HG03342 (cell line): ENCODE data around the gene NSMF.

Source experiments
- ATAC-seq: cut with Tn5 transposase; IDR thresholded peaks from one replicate; pipeline ENCODE4 v1.9.1; 2021; ENCODE audit warnings: mild to moderate bottlenecking, moderate library complexity; ENCODE audit not compliant: unreplicated experiment

NSMF gene, protein sequence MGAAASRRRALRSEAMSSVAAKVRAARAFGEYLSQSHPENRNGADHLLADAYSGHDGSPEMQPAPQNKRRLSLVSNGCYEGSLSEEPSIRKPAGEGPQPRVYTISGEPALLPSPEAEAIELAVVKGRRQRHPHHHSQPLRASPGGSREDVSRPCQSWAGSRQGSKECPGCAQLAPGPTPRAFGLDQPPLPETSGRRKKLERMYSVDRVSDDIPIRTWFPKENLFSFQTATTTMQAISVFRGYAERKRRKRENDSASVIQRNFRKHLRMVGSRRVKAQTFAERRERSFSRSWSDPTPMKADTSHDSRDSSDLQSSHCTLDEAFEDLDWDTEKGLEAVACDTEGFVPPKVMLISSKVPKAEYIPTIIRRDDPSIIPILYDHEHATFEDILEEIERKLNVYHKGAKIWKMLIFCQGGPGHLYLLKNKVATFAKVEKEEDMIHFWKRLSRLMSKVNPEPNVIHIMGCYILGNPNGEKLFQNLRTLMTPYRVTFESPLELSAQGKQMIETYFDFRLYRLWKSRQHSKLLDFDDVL

DNA sequence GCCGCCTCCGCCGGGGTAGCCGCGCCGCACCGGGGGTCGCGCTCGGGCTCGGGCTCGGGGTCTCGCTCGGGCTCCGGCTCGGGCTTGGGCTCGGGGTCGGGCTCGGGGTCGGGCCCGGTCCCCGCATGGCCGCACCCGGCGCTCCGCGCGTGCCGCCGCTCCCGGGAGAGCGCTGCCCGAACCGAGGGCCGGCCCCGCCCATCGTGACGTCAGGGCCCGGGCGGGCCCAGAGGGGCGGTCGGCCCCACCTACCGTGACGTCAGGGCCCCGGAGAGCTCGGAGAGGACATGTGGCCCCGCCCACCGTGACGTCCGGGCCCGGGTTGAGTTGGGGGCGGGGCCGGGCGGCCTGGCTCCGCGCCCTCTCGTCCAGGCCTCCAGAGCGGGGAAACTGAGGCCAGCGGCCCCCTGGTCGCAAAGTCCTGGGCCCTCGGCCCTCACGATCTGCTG is at the start of gene NSMF:
TSS of gene NSMF (minus strand) at position 183 of the 449 bp plus-strand sequence. CDS start 232 bp downstream, outside the sequence.
- ATAC-seq = peak; percentile 58

DNA sequence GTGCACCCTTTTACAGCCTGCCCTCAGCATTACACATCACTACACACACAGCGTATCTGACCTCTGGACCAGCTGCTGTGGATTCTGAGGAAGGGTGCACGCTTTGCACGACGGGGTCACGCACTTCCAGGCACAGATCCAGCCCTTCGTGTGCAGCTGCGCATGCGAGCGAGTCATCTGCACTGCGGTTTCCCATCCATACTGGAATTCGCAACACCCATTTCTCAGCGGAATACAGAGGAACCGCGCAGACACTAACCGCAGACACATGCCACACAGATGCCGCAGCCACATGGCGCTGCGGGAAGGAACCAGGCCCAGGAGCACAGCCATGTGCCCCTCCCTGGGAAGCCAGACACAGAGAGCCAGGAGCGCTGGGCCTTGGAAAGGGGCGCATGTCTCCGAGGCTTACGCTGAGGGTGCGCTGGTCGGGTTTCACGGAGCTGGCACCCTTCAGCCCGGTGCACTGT is 47.6 kb upstream of the NSMF start:
- ATAC-seq = no peak

GRCh38 chr9:137506274-137506673 is 47.1 kb upstream of the NSMF start:
- no peak for ATAC-seq

GRCh38 chr9:137505421-137506140 is 46.4 kb upstream of the NSMF start:
- ATAC-seq = no peak

DNA sequence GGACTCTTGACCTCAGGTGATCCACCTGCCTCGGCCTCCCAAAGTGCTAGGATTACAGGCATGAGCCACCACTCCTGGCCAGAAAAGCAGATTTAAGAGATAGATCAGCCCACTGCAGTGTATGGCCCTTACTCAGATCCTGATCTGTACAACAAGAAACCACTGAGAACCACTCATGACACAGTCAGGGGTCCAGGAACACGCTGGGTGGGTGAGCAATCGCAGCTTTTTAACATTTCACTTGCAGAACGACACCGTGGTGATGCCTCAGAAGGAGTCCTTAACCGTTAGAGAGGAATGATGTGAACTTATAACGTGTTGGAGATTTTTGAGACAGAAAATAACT is 45.3 kb upstream of the NSMF start:
- no peak for ATAC-seq

GRCh38 chr9:137502008-137502911 is 43.1 kb upstream of the NSMF start:
- no peak for ATAC-seq

- ATAC-seq = no peak
Observed at GRCh38 chr9:137501457-137501856, 42.3 kb upstream of the NSMF start.

- no peak for ATAC-seq
Observed at GRCh38 chr9:137500666-137501397, 41.7 kb upstream of the NSMF start.

DNA sequence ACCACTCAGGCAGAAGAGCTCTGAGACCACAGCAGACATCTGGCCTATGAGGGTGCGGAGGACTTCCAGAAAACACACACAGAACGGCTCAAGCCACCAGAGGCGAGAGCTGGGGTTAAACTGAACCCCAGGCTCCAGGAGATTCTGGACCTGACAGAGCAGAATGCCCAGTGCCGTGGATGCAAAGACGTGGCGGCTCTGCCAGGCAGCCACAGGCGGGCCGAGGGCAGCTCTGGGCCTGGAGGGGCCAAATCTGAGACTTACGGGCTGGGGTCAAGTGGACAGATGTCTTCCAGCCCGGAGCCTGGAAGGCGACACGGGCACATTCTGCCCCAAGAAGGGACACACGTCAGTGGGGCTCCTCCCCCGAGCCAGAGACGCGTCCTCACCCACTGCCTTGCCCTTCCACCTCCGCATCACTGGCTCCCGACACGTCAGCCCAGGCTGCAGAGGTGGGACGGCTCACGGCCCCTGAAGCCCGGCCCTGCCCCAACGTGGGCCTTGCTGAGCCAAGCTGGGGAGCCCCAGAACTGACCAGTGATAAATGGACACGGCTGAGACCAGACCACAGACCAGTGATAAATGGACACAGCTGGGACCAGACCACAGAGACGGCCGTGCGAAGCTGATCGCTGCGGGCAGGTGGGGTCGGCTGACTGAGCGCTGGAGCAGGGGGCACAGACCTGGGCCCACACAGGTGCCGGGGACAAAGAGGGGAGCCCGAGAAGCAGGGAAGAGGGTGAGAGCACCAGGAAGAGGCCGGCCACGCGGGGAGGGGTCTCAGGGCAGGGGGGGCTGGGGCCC is 40.9 kb upstream of the NSMF start:
- ATAC-seq = no peak

GRCh38 chr9:137499416-137499815 is 40.3 kb upstream of the NSMF start:
- no peak for ATAC-seq

- ATAC-seq = no peak
Observed at GRCh38 chr9:137498720-137499150, 39.6 kb upstream of the NSMF start.

DNA sequence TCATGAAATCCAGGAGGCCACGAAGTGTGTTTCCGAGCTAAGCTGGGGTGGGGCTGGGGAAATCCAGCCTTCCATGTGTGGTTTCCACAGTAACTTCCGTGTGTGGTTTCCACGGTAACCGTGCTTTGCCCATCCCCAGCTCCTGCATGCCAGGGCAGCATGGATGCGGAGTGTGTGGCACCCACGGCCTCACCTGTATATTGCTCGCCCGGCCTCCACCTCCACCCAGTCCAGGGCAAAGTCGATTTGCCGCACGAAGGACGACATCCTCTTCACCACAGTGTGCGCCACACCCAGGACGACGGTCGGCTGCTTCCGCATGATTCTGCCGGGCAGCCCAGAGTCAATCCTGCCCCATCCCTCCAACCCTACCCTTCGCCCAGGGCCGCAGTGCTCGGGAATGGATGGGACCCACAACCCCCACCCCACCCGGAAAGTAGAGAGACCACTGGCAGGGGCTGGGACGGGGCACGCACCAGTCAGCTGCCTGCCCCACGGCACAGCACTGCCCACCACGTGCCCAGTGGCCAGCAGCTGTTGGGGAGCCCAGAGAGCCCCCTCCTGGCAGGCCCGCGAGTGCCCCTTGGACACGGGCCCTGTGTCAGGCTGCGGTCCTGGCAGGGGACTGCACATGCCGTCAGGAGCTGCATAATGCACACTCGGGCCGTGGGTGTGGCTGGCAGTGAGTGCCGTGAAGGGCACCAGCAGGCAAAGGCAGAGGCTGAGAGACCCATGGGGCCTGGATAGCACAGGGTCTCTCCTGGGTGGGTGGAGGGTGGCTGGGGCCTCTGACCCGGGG is 39.0 kb upstream of the NSMF start:
- no peak for ATAC-seq

GRCh38 chr9:137496601-137497375 is 37.7 kb upstream of the NSMF start:
- ATAC-seq = no peak

- no peak for ATAC-seq
Observed at GRCh38 chr9:137494550-137495351, 35.6 kb upstream of the NSMF start.

- no peak for ATAC-seq
Observed at GRCh38 chr9:137494104-137494544, 35.0 kb upstream of the NSMF start.

GRCh38 chr9:137493364-137494103 is 34.4 kb upstream of the NSMF start:
- no peak for ATAC-seq
